Measurements from ENCODE around the gene MRPL36. TPM values are rescaled to one million over a fixed set of nuclear protein-coding genes. Genes with fewer than 3 reads are reported as not detected.

The MRPL36 gene
- total and polyA plus RNA-seq, 4 donors = 14.5 to 62.8 (median 40.4) TPM

DNA sequence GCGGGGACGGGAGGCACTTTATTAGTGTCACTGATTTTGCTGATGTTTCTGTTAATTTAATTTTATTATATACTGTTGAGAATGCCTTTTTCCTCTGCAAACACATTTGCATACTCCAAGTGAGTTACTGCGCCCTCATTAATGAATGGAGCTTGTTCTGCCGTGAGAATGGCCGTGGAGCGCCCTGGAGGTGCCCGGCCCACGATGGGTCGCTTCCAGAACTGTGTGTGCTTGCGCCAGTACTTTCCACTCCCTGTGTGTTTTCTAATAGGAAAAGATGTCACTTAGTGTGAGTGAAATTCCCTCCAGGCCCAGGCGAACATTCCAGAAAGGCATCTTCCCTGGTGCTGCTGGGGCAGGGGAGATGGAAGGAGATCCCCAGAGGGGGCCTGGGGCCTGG lies 31.6 kb upstream of the MRPL36 start:
- peaks cover 0 to 22% (median 6%) of the 10 kb centered on the region in 3 donors for H3K27me3 ChIP-seq (ENCODE audit: control insufficient read depth in 3 of 3, insufficient read depth in 3 of 3, low read length in 2 of 3)
- H3K4me1 ChIP-seq (ENCODE audit: control insufficient read depth in 5 of 5, insufficient read depth in 5 of 5, low read length in 5 of 5) = no peaks in the 10 kb centered on the region
- H3K9ac ChIP-seq (ENCODE audit: insufficient read depth in 1 of 2, low read length in 2 of 2) = no peak overlapping the region
- 89 to 91% methylated on average over 11 of the region's 11 CpGs for WGBS, 2 donors
- DNase-seq = no peak
- H3K4me3 ChIP-seq = no peak overlapping the region
- no peak for ATAC-seq (ENCODE audit: insufficient read depth, low FRiP score)
- H3K9me3 ChIP-seq (ENCODE audit: control insufficient read depth in 4 of 4, insufficient read depth in 3 of 4, low read length in 3 of 4) = no peaks in the 10 kb centered on the region
- H3K36me3 ChIP-seq (ENCODE audit: control insufficient read depth in 4 of 4, insufficient read depth in 4 of 4, low read length in 4 of 4) = peaks cover 0 to 3% (median 0%) of the 10 kb centered on the region in 4 donors
- H3K27ac ChIP-seq (ENCODE audit: low read depth in 1 of 2, low read length in 1 of 2) = no peak overlapping the region
- TF ChIP-seq, protein P1, sequence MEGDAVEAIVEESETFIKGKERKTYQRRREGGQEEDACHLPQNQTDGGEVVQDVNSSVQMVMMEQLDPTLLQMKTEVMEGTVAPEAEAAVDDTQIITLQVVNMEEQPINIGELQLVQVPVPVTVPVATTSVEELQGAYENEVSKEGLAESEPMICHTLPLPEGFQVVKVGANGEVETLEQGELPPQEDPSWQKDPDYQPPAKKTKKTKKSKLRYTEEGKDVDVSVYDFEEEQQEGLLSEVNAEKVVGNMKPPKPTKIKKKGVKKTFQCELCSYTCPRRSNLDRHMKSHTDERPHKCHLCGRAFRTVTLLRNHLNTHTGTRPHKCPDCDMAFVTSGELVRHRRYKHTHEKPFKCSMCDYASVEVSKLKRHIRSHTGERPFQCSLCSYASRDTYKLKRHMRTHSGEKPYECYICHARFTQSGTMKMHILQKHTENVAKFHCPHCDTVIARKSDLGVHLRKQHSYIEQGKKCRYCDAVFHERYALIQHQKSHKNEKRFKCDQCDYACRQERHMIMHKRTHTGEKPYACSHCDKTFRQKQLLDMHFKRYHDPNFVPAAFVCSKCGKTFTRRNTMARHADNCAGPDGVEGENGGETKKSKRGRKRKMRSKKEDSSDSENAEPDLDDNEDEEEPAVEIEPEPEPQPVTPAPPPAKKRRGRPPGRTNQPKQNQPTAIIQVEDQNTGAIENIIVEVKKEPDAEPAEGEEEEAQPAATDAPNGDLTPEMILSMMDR (IDR thresholded peaks at IDR 0.05; ENCODE audit: control extremely low read depth, extremely low read depth) = no peak

DNA sequence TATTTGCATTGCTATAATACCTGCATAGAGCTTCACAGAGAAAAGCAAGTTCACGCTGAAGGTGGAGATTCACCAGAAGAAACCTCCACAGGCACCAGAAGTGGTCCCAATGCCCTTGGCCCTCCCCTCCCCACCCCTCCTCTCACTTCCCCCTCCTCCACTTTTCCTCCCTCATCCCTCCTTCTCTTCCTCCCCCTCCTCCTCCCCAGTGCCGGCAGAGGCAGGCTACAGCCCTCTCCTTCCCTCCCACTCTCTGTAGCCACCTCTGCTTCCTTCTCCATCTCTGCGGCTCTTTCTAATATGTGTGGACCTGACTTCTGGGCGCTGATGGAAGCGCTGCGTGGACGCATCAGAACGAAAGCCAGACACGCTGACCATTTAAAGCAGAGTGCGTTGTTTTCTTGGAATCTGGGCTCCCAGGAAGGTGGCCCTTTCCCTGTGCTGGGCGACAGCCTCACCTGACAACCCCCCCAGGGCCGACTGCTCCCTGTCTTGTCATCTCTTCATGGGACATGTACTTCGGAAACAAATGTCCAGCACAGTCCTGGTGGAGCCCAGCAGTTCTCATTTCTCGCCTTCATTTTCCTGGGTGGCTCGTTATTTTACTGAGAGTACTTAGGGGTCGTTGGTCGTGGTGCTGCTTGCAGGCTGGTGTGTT lies 31.1 kb upstream of the MRPL36 start:
- TF ChIP-seq, protein P1 (IDR thresholded peaks at IDR 0.05; ENCODE audit: control extremely low read depth, extremely low read depth) = no peak
- peaks cover 0 to 3% (median 0%) of the 10 kb centered on the region in 4 donors for H3K36me3 ChIP-seq (ENCODE audit: control insufficient read depth in 4 of 4, insufficient read depth in 4 of 4, low read length in 4 of 4)
- WGBS, 2 donors = 80 to 85% methylated on average over 17 of the region's 17 CpGs
- no peak overlapping the region for H3K9ac ChIP-seq (ENCODE audit: insufficient read depth in 1 of 2, low read length in 2 of 2)
- H3K9me3 ChIP-seq (ENCODE audit: control insufficient read depth in 4 of 4, insufficient read depth in 3 of 4, low read length in 3 of 4) = no peaks in the 10 kb centered on the region
- peaks cover 0 to 22% (median 5%) of the 10 kb centered on the region in 3 donors for H3K27me3 ChIP-seq (ENCODE audit: control insufficient read depth in 3 of 3, insufficient read depth in 3 of 3, low read length in 2 of 3)
- ATAC-seq (ENCODE audit: insufficient read depth, low FRiP score) (no peak), DNase-seq (no peak)
- H3K4me1 ChIP-seq (ENCODE audit: control insufficient read depth in 5 of 5, insufficient read depth in 5 of 5, low read length in 5 of 5) = no peaks in the 10 kb centered on the region
- no peak overlapping the region for H3K27ac ChIP-seq (ENCODE audit: low read depth in 1 of 2, low read length in 1 of 2)
- no peak overlapping the region for H3K4me3 ChIP-seq

DNA sequence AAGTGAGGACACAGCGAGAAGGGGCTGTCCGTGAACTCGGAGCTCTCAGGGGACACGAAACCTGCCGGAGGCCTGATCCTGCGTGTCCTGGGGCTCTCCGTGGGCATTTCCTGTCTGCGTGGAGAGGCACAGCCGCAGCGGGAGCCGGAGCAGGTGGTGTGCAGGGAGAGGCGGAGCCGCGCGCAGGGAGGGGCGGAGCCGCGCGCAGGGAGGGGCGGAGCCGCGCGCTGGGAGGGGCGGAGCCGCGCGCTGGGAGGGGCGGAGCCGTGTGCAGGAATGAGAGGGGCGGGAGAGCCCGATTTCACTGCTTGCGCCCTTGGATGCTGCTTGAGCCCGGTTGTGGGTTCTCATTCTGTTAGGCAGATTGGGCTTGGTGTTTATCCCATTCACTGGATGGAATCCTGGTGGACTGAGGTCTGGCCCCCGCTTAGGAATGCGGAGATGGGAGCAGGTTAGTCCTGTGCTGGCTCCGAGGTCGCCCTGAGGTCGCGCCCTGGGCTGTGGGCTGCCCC lies 28.3 kb upstream of the MRPL36 start:
- no peak for DNase-seq
- no peak for ATAC-seq (ENCODE audit: insufficient read depth, low FRiP score)
- no peak overlapping the region for H3K27ac ChIP-seq (ENCODE audit: low read depth in 1 of 2, low read length in 1 of 2)
- peaks cover 0 to 4% (median 2%) of the 10 kb centered on the region in 3 donors for H3K27me3 ChIP-seq (ENCODE audit: control insufficient read depth in 3 of 3, insufficient read depth in 3 of 3, low read length in 2 of 3)
- WGBS, 2 donors = 38 to 54% methylated on average over 23 to 39 of the region's 39 CpGs
- no peaks in the 10 kb centered on the region for H3K4me1 ChIP-seq (ENCODE audit: control insufficient read depth in 5 of 5, insufficient read depth in 5 of 5, low read length in 5 of 5)
- TF ChIP-seq, protein P1 (IDR thresholded peaks at IDR 0.05; ENCODE audit: control extremely low read depth, extremely low read depth) = no peak
- no peak overlapping the region for H3K9ac ChIP-seq (ENCODE audit: insufficient read depth in 1 of 2, low read length in 2 of 2)
- no peak overlapping the region for H3K4me3 ChIP-seq
- H3K9me3 ChIP-seq (ENCODE audit: control insufficient read depth in 4 of 4, insufficient read depth in 3 of 4, low read length in 3 of 4) = no peaks in the 10 kb centered on the region
- peaks cover 0 to 13% (median 1%) of the 10 kb centered on the region in 4 donors for H3K36me3 ChIP-seq (ENCODE audit: control insufficient read depth in 4 of 4, insufficient read depth in 4 of 4, low read length in 4 of 4)
